GM12892 (cell line): Measurements from ENCODE around the gene RABGEF1.
A peak's percentile ranks its signal among the peaks of the same experiment; 100 is the strongest.
"Not testable (repeated sequence)": the region's sequence is repeated elsewhere in the genome, so short reads cannot be mapped to it uniquely, and the experiment has no call there.

ENCODE experiments used
- DNase-seq: peaks from one replicate; pipeline ENCODE4 v3.0.0; 2011; ENCODE audit not compliant: insufficient read length
- FAIRE-seq: peaks from 2 replicates; lab custom pipeline; 2011; peaks lifted over from hg19 to GRCh38; lab: Jason Lieb, UNC
- POLR2A ChIP-seq: IDR thresholded peaks from 2 replicates; pipeline ENCODE4 v1.6.1; 2011; ENCODE audit warnings: low read depth, low read length, control low read depth
- POLR2AphosphoS5 ChIP-seq: IDR thresholded peaks from 2 replicates; pipeline ENCODE4 v1.6.1; 2011; ENCODE audit warnings: low read depth, low read length, control low read depth
- TAF1 ChIP-seq: IDR thresholded peaks from 2 replicates; pipeline ENCODE4 v1.6.1; 2011; ENCODE audit warnings: low read depth, mild to moderate bottlenecking, control low read depth, low read length, borderline replicate concordance

Gene RABGEF1

GRCh38 chr7:66776800-66777442, 36.4 kb downstream of the RABGEF1 start:
- TF ChIP-seq TAF1 (no peak), POLR2A (no peak), POLR2AphosphoS5 (no peak)
- FAIRE-seq (no peak), DNase-seq (no peak)

GRCh38 chr7:66778201-66778600, 37.7 kb downstream of the RABGEF1 start:
- no peak for FAIRE-seq
- no peak for TF ChIP-seq TAF1
- no peak for TF ChIP-seq POLR2A
- no peak for TF ChIP-seq POLR2AphosphoS5
- DNase-seq: no peak

GRCh38 chr7:66779669-66780409, 39.3 kb downstream of the RABGEF1 start:
- TF ChIP-seq TAF1 (no peak), POLR2A (no peak), POLR2AphosphoS5 (no peak)
- FAIRE-seq: no peak
- no peak for DNase-seq

- FAIRE-seq (peak; percentile 46), DNase-seq (no peak)
- no peak for TF ChIP-seq TAF1
- TF ChIP-seq POLR2A: no peak
- TF ChIP-seq POLR2AphosphoS5: no peak
Measured at GRCh38 chr7:66781408-66782090, 41.0 kb downstream of the RABGEF1 start.

GRCh38 chr7:66782875-66783274, 42.3 kb downstream of the RABGEF1 start:
- FAIRE-seq, DNase-seq: not testable (repeated sequence)

- FAIRE-seq, DNase-seq: not testable (repeated sequence)
Measured at GRCh38 chr7:66783887-66784595, 43.5 kb downstream of the RABGEF1 start.

GRCh38 chr7:66790196-66790595, 49.7 kb downstream of the RABGEF1 start:
- no peak for DNase-seq
- TF ChIP-seq POLR2AphosphoS5: no peak
- no peak for TF ChIP-seq TAF1
- no peak for TF ChIP-seq POLR2A
- FAIRE-seq: no peak

- no peak for FAIRE-seq
- TF ChIP-seq POLR2AphosphoS5 (no peak), POLR2A (no peak), TAF1 (no peak)
- no peak for DNase-seq
Measured at GRCh38 chr7:66790725-66791124, 50.2 kb downstream of the RABGEF1 start.

- TF ChIP-seq TAF1 (no peak), POLR2A (no peak), POLR2AphosphoS5 (no peak)
- FAIRE-seq: no peak
- no peak for DNase-seq
Measured at GRCh38 chr7:66800591-66800990, 60.1 kb downstream of the RABGEF1 start.

- DNase-seq (no peak), FAIRE-seq (no peak)
- TF ChIP-seq POLR2AphosphoS5 (no peak), POLR2A (no peak), TAF1 (no peak)
Measured at GRCh38 chr7:66804001-66804400, 63.5 kb downstream of the RABGEF1 start.

GRCh38 chr7:66807736-66808135, 67.2 kb downstream of the RABGEF1 start:
- no peak for FAIRE-seq
- no peak for DNase-seq
- no peak for TF ChIP-seq TAF1
- TF ChIP-seq POLR2AphosphoS5: no peak
- TF ChIP-seq POLR2A: no peak

- FAIRE-seq (no peak), DNase-seq (no peak)
- TF ChIP-seq TAF1: no peak
- no peak for TF ChIP-seq POLR2A
- no peak for TF ChIP-seq POLR2AphosphoS5
Measured at GRCh38 chr7:66810716-66811115, 70.2 kb downstream of the RABGEF1 start.

GRCh38 chr7:66815186-66815875, 74.8 kb downstream of the RABGEF1 start:
- DNase-seq, FAIRE-seq: not testable (repeated sequence)
